IPS DF 19.7 (cell line): ENCODE data around the gene RAMP3.

ENCODE experiments used
- DNase-seq: peaks from one replicate; pipeline ENCODE4 v3.0.0-alpha.2; 2013; ENCODE audit warnings: low read depth, low spot score

RAMP3 gene

DNA sequence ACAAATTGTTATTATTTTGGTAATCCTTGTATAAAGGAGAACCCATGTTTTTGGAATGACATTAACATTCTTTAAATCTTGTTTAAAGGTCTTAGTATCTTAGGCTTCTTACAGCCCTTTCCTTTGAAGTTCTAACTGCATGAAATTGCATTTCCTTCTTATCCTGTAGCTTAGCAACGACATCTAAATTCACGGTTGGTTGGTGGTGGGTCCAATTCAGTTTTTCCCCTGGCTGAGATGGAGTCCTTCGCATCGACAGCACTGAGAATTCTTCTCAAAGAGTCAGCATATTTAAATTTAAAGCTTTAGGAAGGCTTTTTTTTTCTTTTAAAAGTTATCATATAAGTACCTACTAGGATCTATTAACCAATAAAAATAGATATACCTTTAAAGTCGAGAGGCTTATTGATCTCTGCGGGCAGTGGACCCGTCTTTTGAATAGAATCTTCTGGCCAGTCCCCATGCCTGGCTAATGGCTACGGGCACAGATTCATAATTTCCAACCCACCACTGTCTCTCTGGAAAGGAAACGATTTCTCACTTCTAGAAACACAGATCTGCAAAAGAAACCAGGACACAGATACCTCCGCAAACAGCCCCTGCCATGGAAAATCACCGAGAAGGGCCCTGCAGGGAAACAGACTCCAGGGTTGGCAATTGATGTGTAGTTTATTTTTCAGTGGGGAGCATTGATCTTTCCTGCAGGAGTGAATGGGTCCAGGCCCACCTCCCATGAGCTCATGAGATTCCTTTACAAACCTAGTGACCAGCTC lies 63.4 kb downstream of the RAMP3 start:
- DNase-seq: no peak

GRCh38 chr7:45221896-45222604 lies 64.5 kb downstream of the RAMP3 start:
- no peak for DNase-seq

DNA sequence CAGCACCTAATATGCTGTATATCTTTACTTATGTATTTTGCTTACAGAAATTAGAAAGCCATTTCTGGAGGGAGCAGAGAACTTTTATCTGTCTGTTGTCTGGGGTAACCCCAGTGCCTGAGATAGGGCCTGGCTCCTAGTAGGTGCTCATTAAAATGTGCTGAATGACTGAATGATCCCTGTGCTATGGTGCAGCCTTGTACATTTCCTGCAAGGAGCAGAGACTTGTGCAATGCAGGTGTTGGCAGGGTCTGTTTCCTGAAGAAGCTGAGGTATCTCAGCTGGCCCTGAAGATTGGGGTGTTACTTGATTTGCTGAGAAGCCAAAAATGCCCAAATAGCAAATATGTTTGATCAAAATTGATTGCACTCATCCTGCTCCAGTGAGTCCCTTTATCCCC lies 65.5 kb downstream of the RAMP3 start:
- no peak for DNase-seq

GRCh38 chr7:45223728-45224630 lies 66.4 kb downstream of the RAMP3 start:
- no peak for DNase-seq

DNA sequence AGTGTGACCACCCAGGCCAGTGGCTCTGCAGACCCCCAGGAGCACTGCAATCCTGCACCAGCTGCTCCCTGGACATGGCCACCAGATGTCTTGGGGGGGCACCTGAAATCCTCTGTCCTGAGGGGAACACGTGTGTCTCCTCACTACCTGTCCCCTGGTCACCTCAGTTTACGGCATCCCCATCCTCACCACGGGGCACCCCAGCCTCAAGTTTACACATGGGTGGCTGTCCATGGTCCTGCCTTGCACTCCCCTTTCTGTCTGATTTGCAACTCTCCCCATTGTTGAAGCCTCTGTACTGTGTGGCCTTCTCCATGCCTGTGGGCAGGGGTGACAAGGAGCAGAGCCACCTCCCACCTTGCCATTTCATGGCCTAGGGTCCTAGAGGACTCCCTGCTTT lies 67.2 kb downstream of the RAMP3 start:
- DNase-seq: no peak

DNA sequence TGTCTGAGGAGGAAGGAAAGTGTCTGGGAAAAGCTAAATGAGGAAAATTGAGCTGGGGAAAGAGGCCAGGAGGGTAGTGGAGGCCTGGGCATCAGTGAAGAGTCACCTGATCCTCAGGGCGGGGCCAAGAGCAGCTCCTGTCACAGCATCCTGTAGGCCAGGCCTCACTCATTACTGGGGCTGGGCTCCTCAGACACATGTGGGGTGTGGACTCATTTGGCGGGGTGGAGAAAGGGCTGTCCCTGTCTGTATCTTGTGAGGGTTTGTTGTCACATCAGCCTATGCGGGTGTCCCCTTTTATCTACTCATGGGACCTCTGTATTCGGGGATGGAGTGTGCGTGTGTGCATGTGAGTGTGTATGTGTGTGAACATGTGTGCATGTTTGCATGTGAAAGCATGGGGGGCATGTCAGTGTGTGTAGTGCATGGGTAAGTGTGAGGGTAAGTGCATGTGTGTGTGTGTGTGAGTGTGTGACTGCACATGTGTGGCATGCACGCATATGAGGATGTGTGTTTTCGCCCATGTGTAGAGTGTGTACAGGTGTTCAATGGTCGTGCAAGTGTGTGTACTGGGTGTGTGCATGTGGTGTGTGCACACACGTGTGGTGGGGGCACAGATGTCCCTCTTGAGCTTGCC lies 67.8 kb downstream of the RAMP3 start:
- DNase-seq: no peak

- DNase-seq: no peak
Measured at GRCh38 chr7:45225948-45226335, 68.4 kb downstream of the RAMP3 start.

DNA sequence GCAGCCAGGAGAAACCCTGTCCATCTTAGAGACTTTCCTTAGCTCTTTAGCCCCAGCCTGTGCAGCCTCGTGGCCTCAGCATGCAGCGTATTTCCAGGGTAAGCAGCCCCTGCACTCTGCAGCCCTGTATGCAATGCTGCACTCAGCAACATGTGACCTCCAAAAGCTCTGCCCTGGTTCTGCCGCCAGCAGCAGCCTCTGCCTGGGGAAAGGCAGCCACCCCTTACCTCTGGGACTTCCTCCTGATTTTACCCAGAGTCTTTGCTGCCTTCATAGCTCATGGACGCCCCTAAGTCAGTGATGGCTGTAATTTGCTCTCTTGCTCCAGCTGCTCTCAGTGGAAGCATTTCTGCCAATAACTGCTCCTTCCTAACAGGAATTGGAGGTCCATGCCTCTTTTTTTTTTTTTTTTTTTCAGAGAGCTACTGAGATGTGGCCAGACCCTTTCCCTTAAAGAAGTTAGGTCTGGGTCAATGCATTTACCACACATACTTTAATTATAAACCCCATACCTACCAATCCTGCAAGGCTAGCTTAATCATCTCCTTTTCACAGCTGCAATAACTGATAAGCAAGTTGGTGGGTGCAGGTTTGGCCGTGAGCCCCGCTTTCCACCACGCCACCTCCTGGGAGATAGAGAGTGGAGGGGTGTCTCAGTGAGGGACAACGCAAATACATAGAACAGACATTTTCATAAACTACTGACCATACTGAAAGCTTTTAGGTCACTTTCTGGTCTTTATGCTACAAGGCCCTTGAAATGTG lies 71.7 kb downstream of the RAMP3 start:
- DNase-seq: no peak

GRCh38 chr7:45230083-45230482 lies 72.5 kb downstream of the RAMP3 start:
- DNase-seq: no peak

DNA sequence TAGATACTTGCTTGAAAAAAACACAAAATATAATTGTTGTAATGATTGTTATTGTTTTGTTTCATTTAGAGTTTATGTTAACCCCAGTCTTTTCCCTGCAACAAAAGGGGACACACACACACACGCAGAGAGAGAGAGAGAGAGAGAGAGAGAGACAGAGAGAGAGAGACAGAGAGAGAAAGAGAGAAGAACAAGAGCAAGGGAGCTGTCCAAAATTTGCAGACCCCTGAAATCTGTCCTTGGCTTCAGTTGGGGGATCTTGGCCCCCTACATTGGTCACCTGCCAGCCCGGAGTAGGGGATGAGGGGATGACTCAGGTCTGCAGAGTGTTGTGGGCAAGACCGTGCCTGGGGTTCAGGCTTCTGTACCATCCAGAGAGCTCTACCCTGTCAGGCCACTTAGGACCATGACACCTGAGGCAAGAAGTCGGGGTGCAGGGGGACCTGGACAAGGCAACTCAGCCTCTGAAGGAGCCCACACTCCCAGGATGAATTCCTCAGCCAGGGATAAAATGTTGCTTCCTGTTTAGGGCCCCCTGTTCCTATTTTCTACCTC lies 73.1 kb downstream of the RAMP3 start:
- no peak for DNase-seq

GRCh38 chr7:45233249-45233775 lies 75.7 kb downstream of the RAMP3 start:
- no peak for DNase-seq
